IPS-NIHi11 (cell line): ENCODE data around the gene ZNF195.
"Not testable (repeated sequence)": the region's sequence is repeated elsewhere in the genome, so short reads cannot be mapped to it uniquely, and the experiment has no call there.

ENCODE experiments used
- DNase-seq: peaks from one replicate; pipeline ENCODE4 v3.0.0; 2012; ENCODE audit warnings: mixed read lengths, low spot score

ZNF195 gene

GRCh38 chr11:3378426-3379423 is at the start of gene ZNF195:
Gene ZNF195, minus strand, starts transcription at chr11:3379146. Its CDS starts 106 bp downstream, at chr11:3379040.
- DNase-seq = peak; percentile 99

- DNase-seq = not testable (repeated sequence)
Measured at GRCh38 chr11:3428076-3428475, 49.1 kb upstream of the ZNF195 start.

GRCh38 chr11:3426541-3426940 is 47.6 kb upstream of the ZNF195 start:
- DNase-seq = not testable (repeated sequence)

DNA sequence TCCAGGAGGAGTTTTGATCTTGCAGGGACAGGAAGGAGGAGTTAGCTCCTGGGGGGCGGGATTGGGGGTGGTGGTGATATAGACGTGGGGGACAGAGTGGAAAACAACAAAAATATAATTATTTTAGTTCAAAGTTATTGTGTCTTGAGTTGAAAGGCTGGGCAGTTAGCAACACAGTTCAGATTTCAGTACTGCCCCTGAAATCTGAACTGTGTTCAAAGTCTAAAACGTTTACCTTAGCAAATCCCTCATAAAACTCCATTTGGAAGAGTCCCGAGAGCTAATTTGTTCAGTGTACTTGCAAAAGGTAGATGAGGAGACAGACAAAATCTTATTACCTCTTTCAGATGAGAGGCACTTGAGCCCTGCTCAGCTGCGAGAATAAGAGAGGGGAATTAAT is 45.0 kb upstream of the ZNF195 start:
- DNase-seq = not testable (repeated sequence)

GRCh38 chr11:3423138-3423731 is 44.3 kb upstream of the ZNF195 start:
- peak; percentile 46 for DNase-seq

DNA sequence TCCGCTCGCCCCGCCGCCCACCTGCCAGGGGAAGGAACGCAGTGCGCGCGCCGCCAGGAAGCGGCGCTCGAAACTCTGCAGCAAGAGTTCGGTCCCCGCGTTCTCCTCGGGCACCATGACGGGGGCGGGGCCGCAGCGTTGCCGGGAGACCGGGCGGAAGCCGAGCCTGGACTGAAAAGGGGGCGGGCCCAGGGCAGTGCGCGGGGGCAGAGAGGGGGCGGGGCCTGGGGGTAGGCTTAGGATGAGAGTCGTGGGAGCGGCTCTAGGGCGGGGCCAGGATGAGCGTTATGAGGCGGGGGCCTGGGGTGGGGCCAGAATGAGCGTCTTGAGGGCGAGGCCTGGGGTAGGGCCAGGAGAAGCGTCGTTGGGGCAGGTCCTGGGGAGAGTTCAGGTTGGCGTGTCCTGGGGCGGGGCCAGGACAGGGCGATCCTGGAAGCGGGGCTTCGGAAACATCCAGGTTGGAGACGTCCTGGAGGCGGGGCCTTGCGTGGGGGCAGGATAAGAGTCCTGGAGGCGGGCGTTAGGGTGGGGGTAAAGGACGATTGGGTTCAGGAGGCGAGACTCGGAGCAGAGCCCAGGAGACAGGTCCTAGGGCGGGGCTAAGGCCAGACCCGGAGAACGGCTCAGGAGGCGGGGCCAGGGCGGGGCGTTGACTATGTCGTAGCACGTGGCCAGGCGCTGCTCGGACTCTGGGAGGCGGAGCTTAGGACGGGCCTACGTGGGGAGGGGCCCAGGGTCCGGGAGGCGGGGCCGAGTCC is 43.6 kb upstream of the ZNF195 start:
- DNase-seq = peak; percentile 68

- not testable (repeated sequence) for DNase-seq
Measured at GRCh38 chr11:3421608-3422379, 42.8 kb upstream of the ZNF195 start.

GRCh38 chr11:3420281-3421042 is 41.5 kb upstream of the ZNF195 start:
- not testable (repeated sequence) for DNase-seq

DNA sequence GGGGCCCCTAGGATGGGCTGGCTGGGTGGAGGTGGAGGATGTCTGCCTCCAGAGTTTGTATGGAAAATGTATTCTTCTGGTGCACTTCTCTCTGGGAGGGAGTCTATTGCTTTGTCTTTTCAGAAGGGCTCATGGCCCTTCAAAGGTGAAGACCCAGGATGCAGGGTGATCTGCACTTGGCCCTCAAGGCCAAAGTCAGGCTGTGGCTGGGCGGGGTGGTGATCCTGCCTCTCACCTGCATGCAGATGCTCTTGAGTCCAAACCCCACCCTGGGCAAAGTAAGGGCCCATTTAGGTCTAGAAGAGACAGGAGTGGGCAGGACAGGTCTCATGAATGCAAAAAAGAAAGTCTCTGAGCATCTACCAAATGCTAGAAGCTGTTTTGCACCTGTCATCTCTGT is 40.5 kb upstream of the ZNF195 start:
- not testable (repeated sequence) for DNase-seq

DNA sequence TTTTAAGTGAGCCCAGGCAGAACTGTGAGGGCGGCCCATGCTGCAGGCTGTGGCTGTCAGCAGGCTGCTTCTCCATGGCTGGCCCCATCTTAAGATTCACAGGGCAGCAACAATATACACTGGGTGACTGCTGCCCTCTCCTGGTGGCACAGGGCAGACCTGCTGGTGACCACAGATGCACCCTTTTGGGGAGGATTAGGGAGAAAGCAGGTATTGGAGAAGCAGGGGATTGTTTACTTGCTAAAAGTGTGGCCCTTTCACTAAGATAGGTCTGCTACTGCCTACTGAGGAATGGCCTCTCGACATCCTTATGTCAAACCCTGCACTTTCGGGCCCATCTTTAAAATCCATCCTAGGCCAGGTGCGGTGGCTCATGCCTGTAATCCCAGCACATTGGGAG is 38.1 kb upstream of the ZNF195 start:
- DNase-seq = not testable (repeated sequence)

DNA sequence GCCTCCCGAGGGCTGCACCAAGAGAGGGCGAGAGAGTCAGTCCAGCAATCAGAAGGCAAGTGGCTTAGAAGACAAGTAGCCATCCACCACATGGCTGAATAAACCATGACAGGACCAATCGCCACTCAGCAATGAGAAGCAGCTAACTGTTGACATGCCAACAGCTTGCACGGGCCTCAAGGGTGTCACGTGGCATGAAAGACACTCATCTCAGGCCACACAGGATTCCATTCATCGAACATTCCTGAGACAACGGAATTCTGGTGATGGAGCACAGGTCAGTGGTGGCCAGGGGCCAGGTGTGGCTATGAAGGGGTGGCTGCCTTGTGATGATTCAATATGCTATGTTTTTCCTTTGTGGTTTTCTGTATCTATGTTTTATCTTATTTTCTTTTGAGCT is 36.4 kb upstream of the ZNF195 start:
- not testable (repeated sequence) for DNase-seq

GRCh38 chr11:3413666-3414065 is 34.7 kb upstream of the ZNF195 start:
- DNase-seq = not testable (repeated sequence)

DNA sequence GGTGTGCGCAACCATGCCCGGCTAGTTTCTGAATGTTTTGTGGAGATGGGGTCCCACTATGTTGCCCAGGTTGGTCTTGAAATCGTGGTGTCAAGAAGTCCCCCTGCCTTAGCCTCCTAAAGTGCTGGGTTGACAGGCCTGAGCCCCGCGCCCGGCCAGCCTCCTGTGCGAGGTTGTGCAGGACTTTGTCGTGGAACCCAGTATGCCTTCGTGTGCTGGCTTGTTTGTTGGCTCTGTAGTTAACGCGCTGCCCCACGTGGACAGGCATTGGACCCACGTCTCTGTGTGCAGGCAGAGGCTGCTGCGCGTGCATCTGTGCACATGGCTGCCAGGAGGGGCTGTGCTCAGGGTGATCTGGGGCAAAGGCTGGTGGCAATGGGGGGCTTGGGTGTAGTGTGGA is 33.9 kb upstream of the ZNF195 start:
- no peak for DNase-seq

DNA sequence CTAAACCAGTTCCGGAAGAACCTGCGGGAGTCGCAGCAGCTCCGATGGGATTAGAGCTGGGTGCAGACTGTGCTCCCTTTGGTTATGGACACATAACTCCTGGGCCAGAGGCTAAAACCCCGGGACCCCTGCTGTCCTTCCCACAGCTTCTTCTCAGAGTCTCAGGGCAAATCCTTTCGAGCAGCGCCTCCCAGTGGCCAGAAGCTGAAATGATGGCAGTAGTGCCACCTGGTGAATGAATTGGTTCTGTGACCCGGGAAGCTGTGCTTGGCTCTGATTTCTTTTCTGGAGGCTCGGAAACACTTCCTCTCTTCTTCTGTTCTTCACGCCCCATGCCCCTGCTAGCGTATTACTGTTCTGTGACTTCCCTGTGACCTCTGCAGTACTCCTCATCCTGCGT is 29.8 kb upstream of the ZNF195 start:
- DNase-seq = peak; percentile 72

- not testable (repeated sequence) for DNase-seq
Measured at GRCh38 chr11:3408058-3408605, 29.2 kb upstream of the ZNF195 start.

DNA sequence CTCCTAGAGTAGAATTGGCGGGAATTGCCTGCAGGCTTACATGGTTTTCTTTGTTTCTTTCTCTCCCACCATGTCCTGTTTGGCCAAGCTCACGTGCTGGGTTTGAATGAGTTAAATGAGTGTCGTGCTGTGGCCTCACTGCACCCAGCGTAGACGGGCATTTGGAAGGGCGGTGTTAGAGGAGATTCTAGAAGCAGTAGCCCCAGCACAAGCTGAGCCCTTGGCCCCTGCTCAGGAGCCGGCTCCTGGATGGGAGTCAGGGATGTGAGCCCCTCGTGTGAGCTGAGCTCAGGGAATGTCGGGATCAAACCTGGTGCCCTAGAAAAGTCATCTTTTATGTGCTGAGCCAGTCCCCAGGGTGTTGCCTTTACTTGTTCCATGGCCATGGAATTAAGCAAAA is 28.0 kb upstream of the ZNF195 start:
- not testable (repeated sequence) for DNase-seq

DNA sequence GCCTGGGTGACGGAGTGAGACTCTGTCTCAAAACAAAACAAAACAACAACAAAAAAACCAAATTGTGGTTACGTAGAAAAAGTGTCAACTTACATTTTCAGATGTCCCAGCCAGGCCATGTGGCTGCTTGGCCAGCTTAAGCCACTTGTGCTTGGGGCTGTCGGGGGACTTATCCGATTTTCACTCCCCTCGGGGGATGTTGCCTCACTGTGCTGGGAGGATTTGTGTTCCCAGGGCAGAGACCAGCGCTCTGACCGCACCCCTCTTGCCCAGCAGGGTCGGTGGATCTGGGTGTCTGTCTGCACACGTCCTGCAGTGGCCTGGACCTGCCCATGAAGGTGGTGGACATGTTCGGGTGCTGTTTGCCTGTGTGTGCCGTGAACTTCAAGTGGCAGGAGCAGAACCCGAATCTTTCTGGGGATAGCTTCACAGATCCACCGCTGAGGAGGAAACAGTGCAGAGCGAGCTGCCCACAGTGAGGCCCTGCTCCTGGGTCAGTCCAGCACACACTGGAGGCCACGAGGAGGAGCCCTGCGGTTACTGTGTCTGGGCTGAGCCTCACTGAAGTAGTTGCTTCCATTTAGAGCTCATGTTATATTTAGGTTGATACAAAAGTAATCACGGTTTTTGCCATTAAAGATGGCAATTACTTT is 27.4 kb upstream of the ZNF195 start:
- DNase-seq = not testable (repeated sequence)

GRCh38 chr11:3404076-3404925 is 25.4 kb upstream of the ZNF195 start:
- peak; percentile 37 for DNase-seq

GRCh38 chr11:3402861-3403250 is 23.9 kb upstream of the ZNF195 start:
- DNase-seq = not testable (repeated sequence)
